ENCODE data around the gene C2CD3. TPM values are rescaled to one million over a fixed set of nuclear protein-coding genes. Genes with fewer than 3 reads are reported as not detected.

Gene C2CD3
- total and polyA plus RNA-seq, 2 donors (not counting 1 experiment from before 2014, with no cell fraction given): 5.8 to 8.3 TPM

- H3K27ac ChIP-seq (ENCODE audit: insufficient read depth, low read length): no peak overlapping the region
- no peaks in the 10 kb centered on the region for H3K27me3 ChIP-seq (ENCODE audit: control insufficient read depth, insufficient read depth, low read length)
- no peak overlapping the region for H3K4me3 ChIP-seq (replicated peaks in 1 of 4; ENCODE audit: control extremely low read depth in 1 of 4, insufficient read depth in 1 of 4, low read depth in 3 of 4, low read length in 4 of 4)
- H3K36me3 ChIP-seq (ENCODE audit: control insufficient read depth, insufficient read depth, low read length): no peaks in the 10 kb centered on the region
- no peaks in the 10 kb centered on the region for H3K4me1 ChIP-seq (ENCODE audit: control insufficient read depth, extremely low read depth, insufficient read depth, low read length)
- no peaks in the 10 kb centered on the region for H4K20me1 ChIP-seq (ENCODE audit: control insufficient read depth, extremely low read depth, insufficient read depth, low read length)
- TF ChIP-seq CTCF (conservative IDR thresholded peaks at IDR 0.05 in 1 of 2, IDR thresholded peaks at IDR 0.05 in 1 of 2; ENCODE audit: low read depth in 1 of 2, low read length in 2 of 2) (no peak), EZH2 (IDR thresholded peaks at IDR 0.05; ENCODE audit: low read length, missing control alignments) (no peak)
- no peaks in the 10 kb centered on the region for H3K9me3 ChIP-seq (ENCODE audit: control insufficient read depth, insufficient read depth, low read depth, low read length)
- no peak for DNase-seq (ENCODE audit: low read depth in 2 of 2)
- no peak overlapping the region for H2AFZ ChIP-seq (ENCODE audit: low read length)
- H3K9ac ChIP-seq (ENCODE audit: insufficient read depth, low read length): no peak overlapping the region
- no peaks in the 10 kb centered on the region for H3K79me2 ChIP-seq (ENCODE audit: control insufficient read depth, insufficient read depth, low read length)
- no peak overlapping the region for H3K4me2 ChIP-seq (ENCODE audit: extremely low read depth, insufficient read depth, low read length)
Measured at GRCh38 chr11:74002832-74003231, 168.0 kb downstream of the C2CD3 start.

GRCh38 chr11:74001822-74002286 is 168.9 kb downstream of the C2CD3 start:
- TF ChIP-seq EZH2 (IDR thresholded peaks at IDR 0.05; ENCODE audit: low read length, missing control alignments): no peak
- no peak for TF ChIP-seq CTCF (conservative IDR thresholded peaks at IDR 0.05 in 1 of 2, IDR thresholded peaks at IDR 0.05 in 1 of 2; ENCODE audit: low read depth in 1 of 2, low read length in 2 of 2)
- no peak overlapping the region for H3K9ac ChIP-seq (ENCODE audit: insufficient read depth, low read length)
- no peaks in the 10 kb centered on the region for H4K20me1 ChIP-seq (ENCODE audit: control insufficient read depth, extremely low read depth, insufficient read depth, low read length)
- H3K4me2 ChIP-seq (ENCODE audit: extremely low read depth, insufficient read depth, low read length): no peak overlapping the region
- no peak for DNase-seq (ENCODE audit: low read depth in 2 of 2)
- no peak overlapping the region for H3K4me3 ChIP-seq (replicated peaks in 1 of 4; ENCODE audit: control extremely low read depth in 1 of 4, insufficient read depth in 1 of 4, low read depth in 3 of 4, low read length in 4 of 4)
- no peak overlapping the region for H2AFZ ChIP-seq (ENCODE audit: low read length)
- H3K9me3 ChIP-seq (ENCODE audit: control insufficient read depth, insufficient read depth, low read depth, low read length): no peaks in the 10 kb centered on the region
- H3K36me3 ChIP-seq (ENCODE audit: control insufficient read depth, insufficient read depth, low read length): no peaks in the 10 kb centered on the region
- H3K79me2 ChIP-seq (ENCODE audit: control insufficient read depth, insufficient read depth, low read length): no peaks in the 10 kb centered on the region
- no peaks in the 10 kb centered on the region for H3K4me1 ChIP-seq (ENCODE audit: control insufficient read depth, extremely low read depth, insufficient read depth, low read length)
- H3K27ac ChIP-seq (ENCODE audit: insufficient read depth, low read length): no peak overlapping the region
- no peaks in the 10 kb centered on the region for H3K27me3 ChIP-seq (ENCODE audit: control insufficient read depth, insufficient read depth, low read length)

GRCh38 chr11:74000307-74001133 is 170.3 kb downstream of the C2CD3 start:
- H3K9me3 ChIP-seq (ENCODE audit: control insufficient read depth, insufficient read depth, low read depth, low read length): no peaks in the 10 kb centered on the region
- H3K9ac ChIP-seq (ENCODE audit: insufficient read depth, low read length): no peak overlapping the region
- H3K27me3 ChIP-seq (ENCODE audit: control insufficient read depth, insufficient read depth, low read length): no peaks in the 10 kb centered on the region
- H3K4me2 ChIP-seq (ENCODE audit: extremely low read depth, insufficient read depth, low read length): no peak overlapping the region
- no peak overlapping the region for H2AFZ ChIP-seq (ENCODE audit: low read length)
- no peak overlapping the region for H3K27ac ChIP-seq (ENCODE audit: insufficient read depth, low read length)
- no peaks in the 10 kb centered on the region for H3K79me2 ChIP-seq (ENCODE audit: control insufficient read depth, insufficient read depth, low read length)
- no peak for DNase-seq (ENCODE audit: low read depth in 2 of 2)
- no peaks in the 10 kb centered on the region for H3K4me1 ChIP-seq (ENCODE audit: control insufficient read depth, extremely low read depth, insufficient read depth, low read length)
- TF ChIP-seq EZH2 (IDR thresholded peaks at IDR 0.05; ENCODE audit: low read length, missing control alignments) (no peak), CTCF (conservative IDR thresholded peaks at IDR 0.05 in 1 of 2, IDR thresholded peaks at IDR 0.05 in 1 of 2; ENCODE audit: low read depth in 1 of 2, low read length in 2 of 2) (no peak)
- H4K20me1 ChIP-seq (ENCODE audit: control insufficient read depth, extremely low read depth, insufficient read depth, low read length): no peaks in the 10 kb centered on the region
- H3K36me3 ChIP-seq (ENCODE audit: control insufficient read depth, insufficient read depth, low read length): no peaks in the 10 kb centered on the region
- H3K4me3 ChIP-seq (replicated peaks in 1 of 4; ENCODE audit: control extremely low read depth in 1 of 4, insufficient read depth in 1 of 4, low read depth in 3 of 4, low read length in 4 of 4): no peak overlapping the region
